Right lobe of liver (tissue), 6 donors: ENCODE results near the gene RPS29. TPM values are rescaled to one million over a fixed set of nuclear protein-coding genes. Genes with fewer than 3 reads are reported as not detected.
A peak's percentile ranks its signal among the peaks of the same experiment; 100 is the strongest.

Source experiments
- ATAC-seq, 4 donors: fragments of 200-7000 bp; cut with Tn5 transposase; one replicate each; pipeline ENCODE4 v1.9.1; 2020; ENCODE audit warnings: mild to moderate bottlenecking in 4 of 4, moderate library complexity in 4 of 4
- DNase-seq, 3 donors: peaks; one replicate each; pipeline ENCODE4 v3.0.0-alpha.2; 2020
- H3K27ac ChIP-seq, 3 donors: fragments of 200-600 bp; one replicate each; pipeline ENCODE4 v1.8.0; 2022
- H3K27me3 ChIP-seq, 2 donors: fragments of 200-600 bp; one replicate each; pipeline ENCODE4 v1.8.0; 2022
- H3K36me3 ChIP-seq, 4 donors: fragments of 200-600 bp; sonication (generic) in 1 of 4; one replicate each; pipeline versions ENCODE4 v1.5.1 to v1.8.0; 2017 to 2022; ENCODE audit warnings: control low read depth in 1 of 4
- H3K4me1 ChIP-seq, 4 donors: fragments of 200-600 bp; sonication (generic) in 1 of 4; one replicate each; pipeline versions ENCODE4 v1.5.1 to v1.8.0; 2017 to 2022; ENCODE audit warnings: control low read depth in 1 of 4
- H3K4me3 ChIP-seq, 3 donors: fragments of 200-600 bp; one replicate each; pipeline ENCODE4 v1.8.0; 2022
- H3K9me3 ChIP-seq, 4 donors: fragments of 200-600 bp; sonication (generic) in 1 of 4; one replicate each; pipeline versions ENCODE4 v1.5.1 to v1.8.0; 2017 to 2022; ENCODE audit warnings: control low read depth in 1 of 4
- CTCF ChIP-seq, 4 donors: fragments of 200-600 bp in 3 of 4; fragments of 450-650 bp in 1 of 4; IDR thresholded peaks; one replicate each; pipeline versions ENCODE4 v1.5.1 to v1.8.0; 2016 to 2022; ENCODE audit warnings: antibody characterized with exemption in 4 of 4, mild to moderate bottlenecking in 2 of 4
- POLR2A ChIP-seq: fragments of 450-650 bp; IDR thresholded peaks from one replicate; pipeline ENCODE4 v1.6.1; 2017; ENCODE audit warnings: antibody characterized with exemption, mild to moderate bottlenecking
- WGBS: methylation state at CpG from one replicate; pipeline ENCODE4 v1.1.6; 2018; ENCODE audit warnings: low coverage, low lambda C conversion rate; ENCODE audit not compliant: insufficient coverage; ENCODE audit errors: missing lambda C conversion rate; 5-methylcytosine and 5-hydroxymethylcytosine counted together
- intact Hi-C, 2 donors: fragments of 100-400 bp; cut with DNase I; formaldehyde crosslinking; loops; one replicate each; pipeline versions ENCODE4 v1.11.2 to v1.14.1; 2022
- total RNA-seq, 6 experiments: library from RNA; depleted of rRNA in 2 of 6; stranded (reverse); fragments of >200 nt in 2 of 6; fragmentation: NEBNext Ultra II Directional in 3 of 6; extraction: Animal tissue kit (Norgen Biotek cat#: 25700) in 3 of 6; gene quantifications; one replicate each; pipeline versions ENCODE4 v1.1.0 to v1.2.4, GENCODE V29; 2016 to 2023
- donor health status: DM: no; HTN: yes; CAD: no.
- donor health status: DM: no; HTN: no; CAD: no.
- donor health status: DM: no; HTN: no; CAD: no.
- donor health status: DM: no; HTN: yes; CAD: no.
- donor health status: DM: no; HTN: yes; CAD: no.

RPS29 gene
- total RNA-seq, 6 experiments from 2014 or later, result 431 to 1,761 (median 531) TPM

GRCh38 chr14:49623941-49624839 is 38.0 kb upstream of the RPS29 start:
- H3K27ac ChIP-seq, result peak overlapping the region; percentile 11 to 88 (median 80)
- no peak for DNase-seq

GRCh38 chr14:49623387-49623786 is 37.2 kb upstream of the RPS29 start:
- Histone ChIP-seq H3K27ac (peak overlapping the region; percentile 11 to 88 (median 80)), H3K4me3 (peak overlapping the region; percentile 92 to 97 (median 95))
- WGBS, result 15% methylated on average over 3 of the region's 3 CpGs

More at GRCh38 chr14:49623941-49624839, 38.0 kb upstream of the RPS29 start:
- Histone ChIP-seq H3K36me3 (peaks cover 0 to 8% (median 2%) of the 10 kb centered on the region in 4 donors), H3K27me3 (no peaks in the 10 kb centered on the region), H3K4me3 (peak overlapping the region; percentile 92 to 97 (median 95)), H3K4me1 (peaks cover 0 to 35% (median 5%) of the 10 kb centered on the region in 4 donors), H3K9me3 (no peaks in the 10 kb centered on the region)
- TF ChIP-seq CTCF (IDR thresholded peaks at IDR 0.05) (no peak), POLR2A (no peak)
- peak in 1 of 4 donors; percentile 19 for ATAC-seq
- intact Hi-C loops, result no loop called here
- 14% methylated on average over 6 of the region's 6 CpGs for WGBS

GRCh38 chr14:49622022-49622607 is 35.9 kb upstream of the RPS29 start:
- 25% methylated on average over 3 of the region's 3 CpGs for WGBS
- ATAC-seq, result no peak

More at GRCh38 chr14:49623387-49623786, 37.2 kb upstream of the RPS29 start:
- TF ChIP-seq CTCF (IDR thresholded peaks at IDR 0.05) (no peak), POLR2A (no peak)
- DNase-seq (no peak), ATAC-seq (no peak)
- Histone ChIP-seq H3K27me3 (no peaks in the 10 kb centered on the region), H3K9me3 (no peaks in the 10 kb centered on the region), H3K4me1 (peaks cover 0 to 35% (median 5%) of the 10 kb centered on the region in 4 donors), H3K36me3 (peaks cover 0 to 13% (median 5%) of the 10 kb centered on the region in 4 donors)
- intact Hi-C loops, result no loop called here

More at GRCh38 chr14:49622022-49622607, 35.9 kb upstream of the RPS29 start:
- H3K4me3 ChIP-seq, result peak overlapping the region; percentile 92 to 97 (median 95)
- TF ChIP-seq POLR2A (no peak), CTCF (IDR thresholded peaks at IDR 0.05) (no peak)
- peaks cover 0 to 17% (median 8%) of the 10 kb centered on the region in 4 donors for H3K36me3 ChIP-seq
- intact Hi-C loops, result no loop called here
- peaks cover 0 to 35% (median 5%) of the 10 kb centered on the region in 4 donors for H3K4me1 ChIP-seq
- no peaks in the 10 kb centered on the region for H3K9me3 ChIP-seq
- no peak for DNase-seq
- peak overlapping the region; percentile 80 to 96 (median 88) for H3K27ac ChIP-seq
- H3K27me3 ChIP-seq, result no peaks in the 10 kb centered on the region
